ENCODE measurements around the gene SLC9C1.

DNA sequence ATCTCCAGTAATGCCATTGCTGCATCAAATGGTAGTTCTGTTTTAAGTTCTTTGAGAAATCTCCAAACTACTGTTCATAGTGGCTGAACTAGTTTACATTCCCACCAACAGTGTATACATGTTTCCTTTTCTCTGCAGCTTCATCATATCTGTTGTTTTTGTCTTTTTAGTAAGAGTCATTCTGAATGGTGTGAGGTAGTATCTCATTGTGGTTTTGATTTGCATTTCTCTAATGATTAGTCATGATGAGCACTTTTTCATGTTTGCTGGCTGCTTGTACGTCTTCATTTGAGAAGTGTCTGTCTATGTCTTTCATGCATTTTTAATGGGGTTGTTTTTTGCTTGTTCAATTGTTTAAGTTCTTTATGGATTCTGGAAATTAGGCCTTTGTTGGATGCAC lies 150.8 kb downstream of the SLC9C1 start:
- no peak for TF ChIP-seq POLR2A (IDR thresholded peaks at IDR 0.05)
- TF ChIP-seq, protein P1, sequence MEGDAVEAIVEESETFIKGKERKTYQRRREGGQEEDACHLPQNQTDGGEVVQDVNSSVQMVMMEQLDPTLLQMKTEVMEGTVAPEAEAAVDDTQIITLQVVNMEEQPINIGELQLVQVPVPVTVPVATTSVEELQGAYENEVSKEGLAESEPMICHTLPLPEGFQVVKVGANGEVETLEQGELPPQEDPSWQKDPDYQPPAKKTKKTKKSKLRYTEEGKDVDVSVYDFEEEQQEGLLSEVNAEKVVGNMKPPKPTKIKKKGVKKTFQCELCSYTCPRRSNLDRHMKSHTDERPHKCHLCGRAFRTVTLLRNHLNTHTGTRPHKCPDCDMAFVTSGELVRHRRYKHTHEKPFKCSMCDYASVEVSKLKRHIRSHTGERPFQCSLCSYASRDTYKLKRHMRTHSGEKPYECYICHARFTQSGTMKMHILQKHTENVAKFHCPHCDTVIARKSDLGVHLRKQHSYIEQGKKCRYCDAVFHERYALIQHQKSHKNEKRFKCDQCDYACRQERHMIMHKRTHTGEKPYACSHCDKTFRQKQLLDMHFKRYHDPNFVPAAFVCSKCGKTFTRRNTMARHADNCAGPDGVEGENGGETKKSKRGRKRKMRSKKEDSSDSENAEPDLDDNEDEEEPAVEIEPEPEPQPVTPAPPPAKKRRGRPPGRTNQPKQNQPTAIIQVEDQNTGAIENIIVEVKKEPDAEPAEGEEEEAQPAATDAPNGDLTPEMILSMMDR (IDR thresholded peaks at IDR 0.05), result no peak

Data from stomach (tissue), 4 donors.